Measurements from ENCODE around the gene FAM8A1. TPM values are rescaled to one million over a fixed set of nuclear protein-coding genes. Genes with fewer than 3 reads are reported as not detected.

The FAM8A1 gene
- total and polyA plus RNA-seq, 7 experiments from 2014 or later, result 5.9 to 26.1 (median 19.4) TPM

GRCh38 chr6:17624396-17624795 is 24.3 kb downstream of the FAM8A1 start:
- Mint-ChIP-seq H3K27me3 (no peaks in the 10 kb centered on the region), H3K4me3 (no peak overlapping the region), H3K36me3 (peaks cover 13 to 50% (median 26%) of the 10 kb centered on the region in 5 donors), H3K4me1 (peaks cover 9 to 36% (median 25%) of the 10 kb centered on the region in 7 donors), H3K9me3 (no peaks in the 10 kb centered on the region), H3K27ac (peak overlapping the region in 5 of 9 donors; percentile 6 to 57 (median 38))
- ChIA-PET POLR2A (no interaction called here), CTCF (interaction anchor here (1.5 kb wide), 1 partner anchor 40 kb away, joined by 3 read pairs; no protein-coding TSS in a partner anchor)
- DNase-seq (no peak), ATAC-seq (no peak)
- peaks cover 5 to 51% (median 19%) of the 10 kb centered on the region in 3 experiments for H3K36me3 ChIP-seq (ENCODE audit: control insufficient read depth in 2 of 3, insufficient read depth in 3 of 3, low read length in 3 of 3)
- H3K4me3 ChIP-seq (ENCODE audit: low read length), result no peak overlapping the region
- H3K27me3 ChIP-seq (ENCODE audit: control insufficient read depth in 2 of 2, insufficient read depth in 2 of 2, low read length in 2 of 2), result no peaks in the 10 kb centered on the region
- H3K27ac ChIP-seq (ENCODE audit: low read depth, low read length), result no peak overlapping the region
- intact Hi-C loops (cut with micrococcal nuclease), result loop anchor here in 1 of 2 donors (2.0 kb wide), 1 partner anchor 14 kb away; no protein-coding TSS in a partner anchor
- no peaks in the 10 kb centered on the region for H3K9me3 ChIP-seq (ENCODE audit: control insufficient read depth in 2 of 3, low read length in 3 of 3)
- no peaks in the 10 kb centered on the region for H3K4me1 ChIP-seq (ENCODE audit: control insufficient read depth in 2 of 2, insufficient read depth in 2 of 2, low read length in 2 of 2)

GRCh38 chr6:17628873-17629272 is 28.8 kb downstream of the FAM8A1 start:
- H3K36me3 Mint-ChIP-seq, result peaks cover 15 to 48% (median 27%) of the 10 kb centered on the region in 5 donors
- ATAC-seq (no peak), DNase-seq (no peak)
- peak overlapping the region in 8 of 9 donors; percentile 2 to 73 (median 28) for H3K27ac Mint-ChIP-seq
- H3K9me3 ChIP-seq (ENCODE audit: control insufficient read depth in 2 of 3, low read length in 3 of 3), result no peaks in the 10 kb centered on the region
- ChIA-PET CTCF (interaction anchor here (0.6 kb wide), 1 partner anchor 10 kb away, joined by 3 read pairs; no protein-coding TSS in a partner anchor), POLR2A (no interaction called here)
- H3K4me1 ChIP-seq (ENCODE audit: control insufficient read depth in 2 of 2, insufficient read depth in 2 of 2, low read length in 2 of 2), result peaks cover 9 to 17% of the 10 kb centered on the region in 2 donors
- no peaks in the 10 kb centered on the region for H3K27me3 Mint-ChIP-seq
- intact Hi-C loops (cut with micrococcal nuclease), result loop anchor here in 1 of 2 donors (5.0 kb wide), 1 partner anchor 33 kb away; no protein-coding TSS in a partner anchor
- H3K4me3 ChIP-seq (ENCODE audit: low read length), result no peak overlapping the region
- H3K4me1 Mint-ChIP-seq, result peaks cover 28 to 50% (median 41%) of the 10 kb centered on the region in 7 donors
- H3K27me3 ChIP-seq (ENCODE audit: control insufficient read depth in 2 of 2, insufficient read depth in 2 of 2, low read length in 2 of 2), result no peaks in the 10 kb centered on the region
- H3K27ac ChIP-seq (ENCODE audit: low read depth, low read length), result no peak overlapping the region
- peaks cover 5 to 55% (median 17%) of the 10 kb centered on the region in 3 experiments for H3K36me3 ChIP-seq (ENCODE audit: control insufficient read depth in 2 of 3, insufficient read depth in 3 of 3, low read length in 3 of 3)
- H3K9me3 Mint-ChIP-seq, result no peaks in the 10 kb centered on the region
- no peak overlapping the region for H3K4me3 Mint-ChIP-seq

GRCh38 chr6:17629824-17630510 is 29.9 kb downstream of the FAM8A1 start:
- H3K27me3 Mint-ChIP-seq, result no peaks in the 10 kb centered on the region
- DNase-seq (no peak), ATAC-seq (no peak)
- Histone ChIP-seq H3K36me3 (ENCODE audit: control insufficient read depth in 2 of 3, insufficient read depth in 3 of 3, low read length in 3 of 3) (peaks cover 5 to 45% (median 10%) of the 10 kb centered on the region in 3 experiments), H3K4me1 (ENCODE audit: control insufficient read depth in 2 of 2, insufficient read depth in 2 of 2, low read length in 2 of 2) (peaks cover 18 to 27% of the 10 kb centered on the region in 2 donors), H3K9me3 (ENCODE audit: control insufficient read depth in 2 of 3, low read length in 3 of 3) (no peaks in the 10 kb centered on the region), H3K4me3 (ENCODE audit: low read length) (no peak overlapping the region), H3K27ac (ENCODE audit: low read depth, low read length) (no peak overlapping the region), H3K27me3 (ENCODE audit: control insufficient read depth in 2 of 2, insufficient read depth in 2 of 2, low read length in 2 of 2) (no peaks in the 10 kb centered on the region)
- peak overlapping the region in 7 of 9 donors; percentile 2 to 72 (median 28) for H3K27ac Mint-ChIP-seq
- peaks cover 27 to 58% (median 50%) of the 10 kb centered on the region in 7 donors for H3K4me1 Mint-ChIP-seq
- no peak overlapping the region for H3K4me3 Mint-ChIP-seq
- POLR2A ChIA-PET, result no interaction called here
- intact Hi-C loops (cut with micrococcal nuclease), result loop anchor here in 1 of 2 donors (5.0 kb wide), 1 partner anchor 32 kb away; no protein-coding TSS in a partner anchor
- no peaks in the 10 kb centered on the region for H3K9me3 Mint-ChIP-seq
- CTCF ChIA-PET, result interaction anchor here (0.7 kb wide), 1 partner anchor 29 kb away, joined by 3 read pairs; no protein-coding TSS in a partner anchor
- peaks cover 8 to 41% (median 27%) of the 10 kb centered on the region in 5 donors for H3K36me3 Mint-ChIP-seq

GRCh38 chr6:17630511-17631073 is 30.5 kb downstream of the FAM8A1 start:
- H3K36me3 Mint-ChIP-seq, result peaks cover 8 to 42% (median 29%) of the 10 kb centered on the region in 5 donors
- Histone ChIP-seq H3K4me3 (ENCODE audit: low read length) (no peak overlapping the region), H3K9me3 (ENCODE audit: control insufficient read depth in 2 of 3, low read length in 3 of 3) (no peaks in the 10 kb centered on the region), H3K4me1 (ENCODE audit: control insufficient read depth in 2 of 2, insufficient read depth in 2 of 2, low read length in 2 of 2) (peaks cover 18 to 27% of the 10 kb centered on the region in 2 donors), H3K27ac (ENCODE audit: low read depth, low read length) (no peak overlapping the region), H3K27me3 (ENCODE audit: control insufficient read depth in 2 of 2, insufficient read depth in 2 of 2, low read length in 2 of 2) (no peaks in the 10 kb centered on the region), H3K36me3 (ENCODE audit: control insufficient read depth in 2 of 3, insufficient read depth in 3 of 3, low read length in 3 of 3) (peaks cover 5 to 43% (median 10%) of the 10 kb centered on the region in 3 experiments)
- no peak overlapping the region for H3K4me3 Mint-ChIP-seq
- peaks cover 28 to 62% (median 52%) of the 10 kb centered on the region in 7 donors for H3K4me1 Mint-ChIP-seq
- H3K27ac Mint-ChIP-seq, result peak overlapping the region in 7 of 9 donors; percentile 28 to 87 (median 70)
- H3K9me3 Mint-ChIP-seq, result no peaks in the 10 kb centered on the region
- ATAC-seq (no peak), DNase-seq (no peak)
- POLR2A ChIA-PET, result no interaction called here
- intact Hi-C loops (cut with micrococcal nuclease), result no loop called here
- no peaks in the 10 kb centered on the region for H3K27me3 Mint-ChIP-seq
- CTCF ChIA-PET, result interaction anchor here (0.7 to 1.2 kb wide), 2 partner anchors 28 to 30 kb away, joined by 3 to 4 read pairs; no protein-coding TSS in a partner anchor

GRCh38 chr6:17632934-17633333 is 32.8 kb downstream of the FAM8A1 start:
- Mint-ChIP-seq H3K36me3 (peaks cover 8 to 54% (median 35%) of the 10 kb centered on the region in 5 donors), H3K27ac (peak overlapping the region; percentile 6 to 89 (median 60)), H3K4me3 (peak overlapping the region in 7 of 10 donors; percentile 21 to 70 (median 33)), H3K27me3 (no peaks in the 10 kb centered on the region), H3K9me3 (no peaks in the 10 kb centered on the region), H3K4me1 (peaks cover 35 to 80% (median 62%) of the 10 kb centered on the region in 7 donors)
- Histone ChIP-seq H3K27me3 (ENCODE audit: control insufficient read depth in 2 of 2, insufficient read depth in 2 of 2, low read length in 2 of 2) (no peaks in the 10 kb centered on the region), H3K36me3 (ENCODE audit: control insufficient read depth in 2 of 3, insufficient read depth in 3 of 3, low read length in 3 of 3) (peaks cover 3 to 56% (median 17%) of the 10 kb centered on the region in 3 experiments), H3K27ac (ENCODE audit: low read depth, low read length) (no peak overlapping the region), H3K4me1 (ENCODE audit: control insufficient read depth in 2 of 2, insufficient read depth in 2 of 2, low read length in 2 of 2) (peaks cover 18 to 27% of the 10 kb centered on the region in 2 donors), H3K9me3 (ENCODE audit: control insufficient read depth in 2 of 3, low read length in 3 of 3) (no peaks in the 10 kb centered on the region), H3K4me3 (ENCODE audit: low read length) (no peak overlapping the region)
- CTCF ChIA-PET, result interaction anchor here (1.6 kb wide), 1 partner anchor 44 kb away, joined by 4 read pairs; no protein-coding TSS in a partner anchor
- ATAC-seq (peak; percentile 12), DNase-seq (peak in 2 of 9 donors; percentile 3 to 8)
- intact Hi-C loops (cut with micrococcal nuclease), result loop anchor here in 1 of 2 donors (1.0 kb wide), 2 partner anchors 33 to 49 kb away; partner anchors contain the start of gene FAM8A1
- POLR2A ChIA-PET, result interaction anchor here (0.8 to 1.4 kb wide), 2 partner anchors 32 to 33 kb away, joined by 3 to 4 read pairs; partner anchors contain the start of gene FAM8A1
